Measurements from ENCODE around the gene MTOR.

Gene MTOR

DNA sequence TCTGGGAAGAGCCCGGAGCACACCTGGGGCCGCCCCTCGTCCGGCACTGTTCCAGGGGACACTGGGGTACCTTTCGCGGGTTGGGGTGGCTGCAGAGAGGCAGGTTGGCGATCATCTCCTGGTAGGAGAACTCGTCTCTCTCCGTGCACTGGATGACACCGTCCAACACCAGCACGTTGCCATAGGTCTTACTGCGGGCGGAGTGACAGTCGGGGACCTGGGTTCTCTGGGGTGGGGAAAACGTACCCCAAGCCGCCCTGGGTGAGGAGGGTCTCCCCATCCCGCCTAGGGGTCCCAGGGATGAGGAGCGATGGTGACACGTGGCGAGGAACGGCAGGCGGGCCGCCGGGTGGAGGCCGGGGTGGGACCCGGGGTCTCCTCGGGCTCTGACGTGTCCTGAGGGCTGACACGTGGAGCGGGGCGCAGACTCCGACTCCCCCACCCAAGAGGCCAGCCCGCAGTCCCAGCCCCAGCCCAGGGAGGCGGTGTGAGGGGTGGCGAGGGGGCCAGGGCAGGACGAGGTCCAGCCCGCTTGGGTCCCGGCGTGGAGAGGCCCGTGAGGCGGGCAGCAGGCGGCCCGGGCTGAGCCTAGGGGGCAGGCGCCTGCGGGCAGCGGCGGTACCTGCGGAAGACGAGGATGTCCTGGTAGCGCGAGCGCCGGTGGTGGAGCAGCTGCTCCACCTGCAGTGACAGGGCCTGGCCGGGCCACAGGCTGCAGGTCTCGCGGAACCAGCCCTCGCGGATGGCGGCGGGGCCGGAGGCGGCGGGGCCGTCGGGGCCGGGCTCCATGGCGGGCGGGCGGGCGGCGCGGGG, 203.0 kb downstream of the MTOR start:
- DNase-seq: no peak

DNA sequence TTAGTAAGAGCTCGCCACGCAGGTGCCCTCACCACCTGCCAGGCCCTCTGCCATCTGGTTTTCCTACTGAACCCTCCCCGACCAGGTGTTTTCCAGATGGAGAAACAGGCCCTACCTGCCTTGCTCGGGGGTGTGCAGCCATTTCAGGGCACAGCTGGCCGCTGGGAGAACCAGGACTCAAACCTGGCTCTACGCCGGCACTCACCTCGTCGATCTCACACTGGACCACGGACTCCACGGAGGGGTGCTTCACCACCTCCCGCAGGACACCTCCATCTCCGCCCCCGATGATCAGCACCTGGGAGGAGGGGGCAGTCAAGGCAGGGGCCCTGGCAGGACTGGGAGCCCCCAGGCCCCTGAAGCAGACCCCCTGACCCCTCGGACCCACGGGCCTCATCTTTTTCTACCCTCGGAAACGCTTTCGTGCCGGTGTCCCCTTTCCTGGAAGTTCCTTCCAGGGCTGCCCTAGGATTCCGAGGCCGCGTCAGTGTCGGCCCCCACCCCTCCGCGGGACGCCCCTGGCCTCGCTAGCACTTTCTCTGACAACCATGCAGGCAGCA, 203.7 kb downstream of the MTOR start:
- DNase-seq: no peak

DNA sequence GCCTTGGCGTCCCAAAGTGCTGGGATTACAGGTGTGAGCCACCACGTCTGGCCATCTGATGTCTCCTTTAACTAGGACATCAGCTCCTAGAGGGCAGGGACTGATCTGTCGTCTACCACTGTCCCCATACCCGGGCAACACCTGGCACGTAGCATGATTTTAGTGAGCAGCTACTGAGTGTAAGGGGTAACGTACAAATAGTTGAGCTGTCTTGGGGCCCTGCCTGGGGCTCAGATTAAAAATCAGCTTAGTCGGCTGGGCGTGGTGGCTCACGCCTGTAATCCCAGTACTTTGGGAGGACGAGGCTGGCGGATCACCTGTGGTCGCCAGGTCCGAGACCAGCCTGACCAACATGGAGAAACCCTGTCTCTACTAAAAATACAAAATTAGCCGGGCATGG, 204.3 kb downstream of the MTOR start:
- DNase-seq: no peak

DNA sequence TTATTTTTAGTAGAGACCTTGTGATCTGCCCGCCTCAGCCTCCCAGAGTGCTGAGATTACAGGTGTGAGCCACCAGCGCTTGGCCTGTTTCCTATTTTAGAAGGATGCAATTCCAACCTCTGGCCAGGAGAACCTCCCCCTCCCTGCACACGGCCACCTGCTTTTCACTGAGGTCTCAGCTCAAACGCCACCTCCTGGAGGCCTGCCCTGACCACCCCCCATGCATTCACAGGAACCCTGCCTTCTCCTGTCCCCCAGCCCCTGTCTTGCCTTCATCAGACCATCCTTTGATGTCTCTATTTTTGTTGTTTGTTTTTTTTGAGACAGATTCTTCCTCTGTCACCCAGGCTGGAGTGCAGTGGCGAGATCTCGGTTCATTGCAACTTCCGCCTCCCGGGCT, 204.9 kb downstream of the MTOR start:
- no peak for DNase-seq
